ENCODE results near the gene SYNDIG1.
"Not testable (repeated sequence)": the region's sequence is repeated elsewhere in the genome, so short reads cannot be mapped to it uniquely, and the experiment has no call there.

Gene SYNDIG1

GRCh38 chr20:24493661-24494459 is 24.4 kb downstream of the SYNDIG1 start:
- DNase-seq (ENCODE audit: low spot score): no peak

GRCh38 chr20:24494460-24494920 is 25.1 kb downstream of the SYNDIG1 start:
- no peak for DNase-seq (ENCODE audit: low spot score)

GRCh38 chr20:24495266-24495665 is 25.8 kb downstream of the SYNDIG1 start:
- no peak for DNase-seq (ENCODE audit: low spot score)

- DNase-seq (ENCODE audit: low spot score): no peak
Measured at GRCh38 chr20:24497851-24498250, 28.4 kb downstream of the SYNDIG1 start.

GRCh38 chr20:24498641-24499040 is 29.2 kb downstream of the SYNDIG1 start:
- no peak for DNase-seq (ENCODE audit: low spot score)

- DNase-seq (ENCODE audit: low spot score): no peak
Measured at GRCh38 chr20:24499472-24499871, 30.0 kb downstream of the SYNDIG1 start.

GRCh38 chr20:24501764-24502556 is 32.5 kb downstream of the SYNDIG1 start:
- DNase-seq (ENCODE audit: low spot score): no peak

GRCh38 chr20:24502661-24503060 is 33.2 kb downstream of the SYNDIG1 start:
- no peak for DNase-seq (ENCODE audit: low spot score)

GRCh38 chr20:24503352-24503931 is 34.0 kb downstream of the SYNDIG1 start:
- no peak for DNase-seq (ENCODE audit: low spot score)

GRCh38 chr20:24504331-24505285 is 35.2 kb downstream of the SYNDIG1 start:
- no peak for DNase-seq (ENCODE audit: low spot score)

GRCh38 chr20:24506146-24506545 is 36.7 kb downstream of the SYNDIG1 start:
- no peak for DNase-seq (ENCODE audit: low spot score)

- DNase-seq (ENCODE audit: low spot score): no peak
Measured at GRCh38 chr20:24506696-24507095, 37.3 kb downstream of the SYNDIG1 start.

GRCh38 chr20:24507182-24507853 is 37.9 kb downstream of the SYNDIG1 start:
- no peak for DNase-seq (ENCODE audit: low spot score)

- DNase-seq (ENCODE audit: low spot score): not testable (repeated sequence)
Measured at GRCh38 chr20:24512441-24512840, 43.0 kb downstream of the SYNDIG1 start.

GRCh38 chr20:24518515-24518914 is 49.1 kb downstream of the SYNDIG1 start:
- DNase-seq (ENCODE audit: low spot score): no peak

- DNase-seq (ENCODE audit: low spot score): no peak
Measured at GRCh38 chr20:24519476-24519875, 50.0 kb downstream of the SYNDIG1 start.

- DNase-seq (ENCODE audit: low spot score): no peak
Measured at GRCh38 chr20:24521032-24521431, 51.6 kb downstream of the SYNDIG1 start.

- DNase-seq (ENCODE audit: low spot score): no peak
Measured at GRCh38 chr20:24522452-24523330, 53.3 kb downstream of the SYNDIG1 start.

GRCh38 chr20:24523661-24524060 is 54.2 kb downstream of the SYNDIG1 start:
- no peak for DNase-seq (ENCODE audit: low spot score)

All from HuH-7.5 (cell line).